ENCODE results near the gene DST.

DNA sequence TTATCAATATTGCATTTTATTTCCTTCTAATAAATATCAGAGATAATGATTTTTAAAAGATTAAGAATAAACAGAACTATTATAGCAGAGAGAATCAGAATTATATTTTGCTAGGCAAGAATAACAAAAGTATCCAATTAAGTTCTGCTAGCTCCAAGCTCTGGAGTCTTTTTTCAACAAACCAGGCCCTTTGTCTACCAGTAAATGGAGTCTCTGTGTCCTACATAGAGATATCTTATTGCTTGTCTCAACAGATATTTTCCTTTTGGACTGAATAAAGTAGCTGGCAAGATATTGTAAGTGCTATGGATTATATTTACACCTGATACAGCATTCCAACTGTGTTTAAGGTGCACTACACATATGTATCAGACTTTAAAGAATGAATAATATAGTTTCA is 107.1 kb downstream of the DST start:
- TF ChIP-seq, protein P1, sequence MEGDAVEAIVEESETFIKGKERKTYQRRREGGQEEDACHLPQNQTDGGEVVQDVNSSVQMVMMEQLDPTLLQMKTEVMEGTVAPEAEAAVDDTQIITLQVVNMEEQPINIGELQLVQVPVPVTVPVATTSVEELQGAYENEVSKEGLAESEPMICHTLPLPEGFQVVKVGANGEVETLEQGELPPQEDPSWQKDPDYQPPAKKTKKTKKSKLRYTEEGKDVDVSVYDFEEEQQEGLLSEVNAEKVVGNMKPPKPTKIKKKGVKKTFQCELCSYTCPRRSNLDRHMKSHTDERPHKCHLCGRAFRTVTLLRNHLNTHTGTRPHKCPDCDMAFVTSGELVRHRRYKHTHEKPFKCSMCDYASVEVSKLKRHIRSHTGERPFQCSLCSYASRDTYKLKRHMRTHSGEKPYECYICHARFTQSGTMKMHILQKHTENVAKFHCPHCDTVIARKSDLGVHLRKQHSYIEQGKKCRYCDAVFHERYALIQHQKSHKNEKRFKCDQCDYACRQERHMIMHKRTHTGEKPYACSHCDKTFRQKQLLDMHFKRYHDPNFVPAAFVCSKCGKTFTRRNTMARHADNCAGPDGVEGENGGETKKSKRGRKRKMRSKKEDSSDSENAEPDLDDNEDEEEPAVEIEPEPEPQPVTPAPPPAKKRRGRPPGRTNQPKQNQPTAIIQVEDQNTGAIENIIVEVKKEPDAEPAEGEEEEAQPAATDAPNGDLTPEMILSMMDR (IDR thresholded peaks at IDR 0.05; ENCODE audit: low read depth, low read length, poor library complexity, severe bottlenecking), result no peak
- TF ChIP-seq EZH2phosphoT487 (IDR thresholded peaks at IDR 0.05; ENCODE audit: borderline replicate concordance, low read length), result no peak

Data from DOHH2 (cell line).